ENCODE measurements around the gene CAMK2B. TPM values are rescaled to one million over a fixed set of nuclear protein-coding genes. Genes with fewer than 3 reads are reported as not detected.

Gene CAMK2B
- total and polyA plus RNA-seq, 12 donors: 0.25 to 82.3 (median 6.5) TPM; not detected in 2

DNA sequence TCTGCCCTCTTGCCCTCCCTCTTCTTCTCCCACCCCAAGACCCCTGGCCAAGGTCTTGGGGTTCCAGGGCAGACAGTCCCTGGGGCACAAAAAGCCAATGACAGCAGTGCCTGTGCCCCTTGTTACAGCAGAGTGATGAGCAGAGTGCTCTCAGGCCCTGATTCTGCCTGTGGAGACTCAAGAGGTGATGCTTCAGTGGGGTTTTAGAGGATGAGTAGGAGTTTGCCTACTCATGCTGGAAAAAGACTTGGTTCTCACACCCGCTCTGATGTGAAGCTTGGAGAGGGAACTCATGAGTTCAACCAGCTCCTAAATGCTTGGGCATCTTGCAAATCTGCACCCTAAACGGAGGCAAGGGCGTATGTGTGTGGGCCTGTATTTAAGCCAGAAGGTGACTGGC, 58.2 kb downstream of the CAMK2B start:
- intact Hi-C loops (cut with DNase I): no loop called here
- no peak for DNase-seq
- H3K4me3 ChIP-seq: no peak overlapping the region
- H3K27ac ChIP-seq: peak overlapping the region in 1 of 5 donors; percentile 26
- peaks cover under 1% of the 10 kb centered on the region for H3K27me3 ChIP-seq
- WGBS, 4 donors: 90 to 100% (median 94%) methylated on average over 1 to 3 of the region's 3 CpGs
- TF ChIP-seq, protein P1, sequence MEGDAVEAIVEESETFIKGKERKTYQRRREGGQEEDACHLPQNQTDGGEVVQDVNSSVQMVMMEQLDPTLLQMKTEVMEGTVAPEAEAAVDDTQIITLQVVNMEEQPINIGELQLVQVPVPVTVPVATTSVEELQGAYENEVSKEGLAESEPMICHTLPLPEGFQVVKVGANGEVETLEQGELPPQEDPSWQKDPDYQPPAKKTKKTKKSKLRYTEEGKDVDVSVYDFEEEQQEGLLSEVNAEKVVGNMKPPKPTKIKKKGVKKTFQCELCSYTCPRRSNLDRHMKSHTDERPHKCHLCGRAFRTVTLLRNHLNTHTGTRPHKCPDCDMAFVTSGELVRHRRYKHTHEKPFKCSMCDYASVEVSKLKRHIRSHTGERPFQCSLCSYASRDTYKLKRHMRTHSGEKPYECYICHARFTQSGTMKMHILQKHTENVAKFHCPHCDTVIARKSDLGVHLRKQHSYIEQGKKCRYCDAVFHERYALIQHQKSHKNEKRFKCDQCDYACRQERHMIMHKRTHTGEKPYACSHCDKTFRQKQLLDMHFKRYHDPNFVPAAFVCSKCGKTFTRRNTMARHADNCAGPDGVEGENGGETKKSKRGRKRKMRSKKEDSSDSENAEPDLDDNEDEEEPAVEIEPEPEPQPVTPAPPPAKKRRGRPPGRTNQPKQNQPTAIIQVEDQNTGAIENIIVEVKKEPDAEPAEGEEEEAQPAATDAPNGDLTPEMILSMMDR (IDR thresholded peaks at IDR 0.05): no peak
- no peak for TF ChIP-seq POLR2A (IDR thresholded peaks at IDR 0.05)
- no peaks in the 10 kb centered on the region for H3K4me1 ChIP-seq (replicated peaks in 1 of 2)
- H3K9me3 ChIP-seq (replicated peaks in 1 of 3): no peaks in the 10 kb centered on the region
- no peaks in the 10 kb centered on the region for H3K36me3 ChIP-seq (replicated peaks in 1 of 2)

DNA sequence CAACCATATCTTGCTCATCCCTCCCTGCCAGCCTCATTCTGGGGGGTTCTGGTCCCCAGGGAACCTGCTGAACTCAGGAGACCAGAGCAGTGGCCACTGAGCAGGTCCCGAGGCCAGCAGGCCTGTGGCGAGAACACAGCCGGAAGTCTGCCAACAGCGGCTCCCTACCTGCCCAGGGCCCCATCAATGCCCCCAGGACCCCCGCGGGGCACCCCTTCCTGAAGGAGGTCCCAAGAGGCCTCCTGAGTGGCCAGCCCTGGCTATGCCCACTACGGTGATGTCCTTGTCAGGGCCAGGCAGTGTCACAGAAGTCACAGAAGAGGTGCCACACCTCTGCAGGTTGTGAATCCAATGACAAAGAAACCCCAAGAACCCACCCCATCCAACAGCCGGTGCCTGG, 58.9 kb downstream of the CAMK2B start:
- intact Hi-C loops (cut with DNase I): no loop called here
- TF ChIP-seq, protein P1 (IDR thresholded peaks at IDR 0.05): no peak
- no peak for TF ChIP-seq POLR2A (IDR thresholded peaks at IDR 0.05)
- WGBS, 4 donors: 80 to 100% (median 93%) methylated on average over 1 to 8 of the region's 8 CpGs
- H3K27ac ChIP-seq: no peak overlapping the region
- H3K36me3 ChIP-seq (replicated peaks in 1 of 2): no peaks in the 10 kb centered on the region
- H3K4me3 ChIP-seq: no peak overlapping the region
- peaks cover 5% of the 10 kb centered on the region for H3K27me3 ChIP-seq
- no peaks in the 10 kb centered on the region for H3K9me3 ChIP-seq (replicated peaks in 1 of 3)
- no peaks in the 10 kb centered on the region for H3K4me1 ChIP-seq (replicated peaks in 1 of 2)
- no peak for DNase-seq

DNA sequence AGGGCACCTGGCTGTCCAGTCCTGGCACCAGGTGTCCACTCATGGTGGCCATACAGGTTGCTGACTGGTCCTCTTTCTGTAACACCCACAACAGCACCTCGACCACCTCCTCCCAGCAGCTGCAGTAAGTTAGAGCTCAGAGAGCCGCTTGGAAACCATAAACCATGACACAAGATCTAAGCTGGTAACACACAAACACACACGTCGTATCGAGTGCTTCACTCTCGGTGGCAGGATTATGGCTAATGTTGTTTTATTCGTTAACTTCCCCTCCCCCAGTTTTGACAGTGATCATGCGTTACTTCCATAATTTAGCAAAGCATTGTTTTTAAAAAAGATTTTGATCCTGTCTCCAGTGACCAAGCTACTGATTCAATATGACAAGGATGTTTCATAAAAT, 59.7 kb downstream of the CAMK2B start:
- Histone ChIP-seq H3K4me3 (no peak overlapping the region), H3K36me3 (replicated peaks in 1 of 2) (no peaks in the 10 kb centered on the region), H3K27ac (peak overlapping the region in 1 of 5 donors; percentile 31), H3K9me3 (replicated peaks in 1 of 3) (no peaks in the 10 kb centered on the region), H3K4me1 (replicated peaks in 1 of 2) (no peaks in the 10 kb centered on the region), H3K27me3 (peaks cover 5% of the 10 kb centered on the region)
- TF ChIP-seq POLR2A (IDR thresholded peaks at IDR 0.05): no peak
- TF ChIP-seq, protein P1 (IDR thresholded peaks at IDR 0.05): no peak
- DNase-seq: no peak
- WGBS, 4 donors: 77 to 93% (median 85%) methylated on average over 8 of the region's 8 CpGs
- intact Hi-C loops (cut with DNase I): no loop called here

- H3K4me1 ChIP-seq (replicated peaks in 1 of 2): peaks cover 3 to 11% of the 10 kb centered on the region in 2 donors
- WGBS, 4 donors: 66 to 88% (median 74%) methylated on average over 1 to 11 of the region's 11 CpGs
- DNase-seq: peak in 1 of 7 donors; percentile 67
- no peaks in the 10 kb centered on the region for H3K9me3 ChIP-seq (replicated peaks in 1 of 3)
- no peak overlapping the region for H3K4me3 ChIP-seq
- H3K27ac ChIP-seq: peak overlapping the region in 1 of 5 donors; percentile 31
- TF ChIP-seq POLR2A (IDR thresholded peaks at IDR 0.05): no peak
- TF ChIP-seq, protein P1 (IDR thresholded peaks at IDR 0.05): no peak
- H3K27me3 ChIP-seq: peaks cover 5% of the 10 kb centered on the region
- no peaks in the 10 kb centered on the region for H3K36me3 ChIP-seq (replicated peaks in 1 of 2)
- intact Hi-C loops (cut with DNase I): no loop called here
Measured at GRCh38 chr7:44264221-44264931, 61.0 kb downstream of the CAMK2B start.
